Aorta (tissue), 5 donors: Measurements from ENCODE around the gene FAM174A. TPM values are rescaled to one million over a fixed set of nuclear protein-coding genes. Genes with fewer than 3 reads are reported as not detected.

Source experiments
- ATAC-seq: fragments of 200-7000 bp; cut with Tn5 transposase; one replicate; pipeline ENCODE4 v1.9.1; 2022; ENCODE audit warnings: moderate library complexity; ENCODE audit not compliant: low FRiP score
- DNase-seq, 2 donors: peaks; one replicate each; pipeline ENCODE4 v3.0.0-alpha.2; 2020
- H3K27ac ChIP-seq, 2 donors: one replicate each; pipeline ENCODE4 v1.5.1; 2013; ENCODE audit warnings: low read length in 2 of 2, mild to moderate bottlenecking in 2 of 2, moderate library complexity in 2 of 2, control low read depth in 1 of 2, inconsistent platforms in 1 of 2, low read depth in 1 of 2
- H3K27me3 ChIP-seq, 2 donors: one replicate each; pipeline ENCODE4 v1.6.1; 2013; ENCODE audit warnings: control low read depth in 1 of 2, low read length in 1 of 2, mild to moderate bottlenecking in 1 of 2, moderate library complexity in 1 of 2; ENCODE audit not compliant: insufficient read depth in 2 of 2, control insufficient read depth in 1 of 2
- H3K36me3 ChIP-seq, 2 donors: one replicate each; pipeline ENCODE4 v1.6.1; 2013; ENCODE audit warnings: control low read depth in 1 of 2, low read length in 1 of 2, mild to moderate bottlenecking in 1 of 2; ENCODE audit not compliant: insufficient read depth in 2 of 2, control insufficient read depth in 1 of 2
- H3K4me1 ChIP-seq, 2 donors: one replicate each; pipeline ENCODE4 v1.6.1; 2013; ENCODE audit warnings: low read length in 2 of 2, control low read depth in 1 of 2, mild to moderate bottlenecking in 1 of 2, moderate library complexity in 1 of 2; ENCODE audit not compliant: insufficient read depth in 2 of 2, control insufficient read depth in 1 of 2
- H3K4me3 ChIP-seq, 2 donors: one replicate each; pipeline ENCODE4 v1.5.1; 2013; ENCODE audit warnings: low read length in 2 of 2, control low read depth in 1 of 2, mild to moderate bottlenecking in 1 of 2
- H3K9me3 ChIP-seq: one replicate; pipeline ENCODE4 v1.6.1; 2013; ENCODE audit warnings: mild to moderate bottlenecking, low read length; ENCODE audit not compliant: control insufficient read depth
- WGBS, 2 donors: extraction: QIAGEN DNeasy Blood & Tissue Kit; methylation state at CpG; one replicate each; pipeline ENCODE4 v1.1.7; 2013; 5-methylcytosine and 5-hydroxymethylcytosine counted together
- intact Hi-C, 2 donors: fragments of 100-400 bp; cut with DNase I; formaldehyde crosslinking; loops; one replicate each; pipeline versions ENCODE4 v1.14.2 to v1.15.0; 2022
- polyA plus RNA-seq, 2 donors: library from polyadenylated mRNA; stranded (reverse); fragments of 200-250 nt; gene quantifications; one replicate each; pipeline ENCODE4 v1.2.3, GENCODE V29; 2013
- total RNA-seq, 2 donors: library from RNA; stranded (reverse); fragmentation: NEBNext Ultra II Directional; extraction: Animal tissue kit (Norgen Biotek cat#: 25700); gene quantifications; one replicate each; pipeline ENCODE4 v1.2.1, GENCODE V29; 2021
- donor health status: healthy with polysubstance abuse.
- donor health status: Bipolar disorder and iron deficiency.
- donor health status: DM: no; HTN: no; CAD: no.
- donor health status: DM: no; HTN: no; CAD: no.
- donor health status: DM: yes; HTN: yes; CAD: no.

Gene FAM174A
- total and polyA plus RNA-seq, 4 donors: 11.4 to 23.8 (median 18.8) TPM

DNA sequence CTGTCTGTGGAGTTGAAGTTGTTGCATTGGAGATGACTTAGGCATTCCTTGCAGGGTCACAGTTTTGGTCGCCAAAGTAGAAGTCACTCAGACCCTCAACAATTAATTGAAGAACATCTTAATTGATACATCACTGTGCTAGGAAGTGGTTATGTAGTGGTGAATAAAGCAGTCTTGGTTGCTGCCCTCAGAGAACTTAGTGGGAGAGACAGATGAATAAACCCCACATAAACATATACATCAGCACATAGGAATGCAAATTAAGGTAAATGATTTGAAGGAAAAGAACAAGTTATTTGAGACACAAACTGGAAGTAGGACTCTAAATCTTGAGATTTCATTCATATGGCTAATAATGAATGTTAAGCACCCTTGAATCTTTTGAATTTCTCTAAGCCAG, 25.7 kb downstream of the FAM174A start:
- H3K9me3 ChIP-seq: no peaks in the 10 kb centered on the region
- WGBS, 2 donors: 87 to 99% methylated on average over 1 of the region's 1 CpG
- no peak overlapping the region for H3K27ac ChIP-seq
- no peaks in the 10 kb centered on the region for H3K27me3 ChIP-seq
- intact Hi-C loops: no loop called here
- ATAC-seq (no peak), DNase-seq (no peak)
- no peaks in the 10 kb centered on the region for H3K4me1 ChIP-seq
- no peak overlapping the region for H3K4me3 ChIP-seq
- H3K36me3 ChIP-seq: no peaks in the 10 kb centered on the region

GRCh38 chr5:100562821-100563220, 27.6 kb downstream of the FAM174A start:
- Histone ChIP-seq H3K27me3 (no peaks in the 10 kb centered on the region), H3K27ac (no peak overlapping the region), H3K4me1 (no peaks in the 10 kb centered on the region), H3K4me3 (no peak overlapping the region), H3K9me3 (no peaks in the 10 kb centered on the region), H3K36me3 (no peaks in the 10 kb centered on the region)
- ATAC-seq: no peak
- intact Hi-C loops: no loop called here
- DNase-seq: no peak

- no peaks in the 10 kb centered on the region for H3K9me3 ChIP-seq
- no peak overlapping the region for H3K4me3 ChIP-seq
- H3K27ac ChIP-seq: no peak overlapping the region
- no peaks in the 10 kb centered on the region for H3K36me3 ChIP-seq
- ATAC-seq (no peak), DNase-seq (no peak)
- H3K27me3 ChIP-seq: no peaks in the 10 kb centered on the region
- 92 to 94% methylated on average over 4 of the region's 4 CpGs for WGBS, 2 donors
- no peaks in the 10 kb centered on the region for H3K4me1 ChIP-seq
- intact Hi-C loops: no loop called here
Observed at GRCh38 chr5:100566382-100567141, 31.4 kb downstream of the FAM174A start.

- no peaks in the 10 kb centered on the region for H3K27me3 ChIP-seq
- no peaks in the 10 kb centered on the region for H3K36me3 ChIP-seq
- no peaks in the 10 kb centered on the region for H3K9me3 ChIP-seq
- no peak overlapping the region for H3K4me3 ChIP-seq
- H3K27ac ChIP-seq: peak overlapping the region in 1 of 2 donors; percentile 28
- 45 to 53% methylated on average over 2 of the region's 2 CpGs for WGBS, 2 donors
- no peak for ATAC-seq
- H3K4me1 ChIP-seq: no peaks in the 10 kb centered on the region
- intact Hi-C loops: no loop called here
- DNase-seq: no peak
Observed at GRCh38 chr5:100574716-100575115, 39.5 kb downstream of the FAM174A start.

DNA sequence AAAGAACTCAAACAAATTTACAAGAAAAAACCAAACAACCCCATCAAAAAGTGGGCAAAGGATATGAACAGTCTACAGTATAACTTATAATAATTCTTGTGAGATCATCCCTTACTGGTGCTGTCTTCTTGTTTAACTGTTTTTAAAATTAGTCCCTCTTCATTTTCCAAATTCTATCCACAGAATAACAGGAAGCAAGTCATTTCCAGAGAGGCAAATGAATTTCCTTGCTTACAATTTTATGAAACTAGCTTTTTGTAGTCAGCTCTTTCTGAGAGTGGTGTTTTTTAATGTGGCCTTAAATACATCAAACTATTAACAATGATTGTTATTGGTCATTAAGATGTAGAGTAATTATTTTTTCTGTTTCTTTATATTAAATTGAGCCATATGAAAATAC, 40.6 kb downstream of the FAM174A start:
- Histone ChIP-seq H3K9me3 (no peaks in the 10 kb centered on the region), H3K27ac (no peak overlapping the region), H3K4me3 (no peak overlapping the region), H3K4me1 (no peaks in the 10 kb centered on the region), H3K36me3 (no peaks in the 10 kb centered on the region), H3K27me3 (no peaks in the 10 kb centered on the region)
- intact Hi-C loops: no loop called here
- DNase-seq (no peak), ATAC-seq (no peak)

- Histone ChIP-seq H3K4me3 (no peak overlapping the region), H3K27ac (no peak overlapping the region), H3K4me1 (no peaks in the 10 kb centered on the region), H3K27me3 (no peaks in the 10 kb centered on the region), H3K9me3 (no peaks in the 10 kb centered on the region), H3K36me3 (no peaks in the 10 kb centered on the region)
- WGBS, 2 donors: 84 to 91% methylated on average over 2 of the region's 2 CpGs
- intact Hi-C loops: no loop called here
- no peak for ATAC-seq
- no peak for DNase-seq
Observed at GRCh38 chr5:100576217-100576751, 41.1 kb downstream of the FAM174A start.

DNA sequence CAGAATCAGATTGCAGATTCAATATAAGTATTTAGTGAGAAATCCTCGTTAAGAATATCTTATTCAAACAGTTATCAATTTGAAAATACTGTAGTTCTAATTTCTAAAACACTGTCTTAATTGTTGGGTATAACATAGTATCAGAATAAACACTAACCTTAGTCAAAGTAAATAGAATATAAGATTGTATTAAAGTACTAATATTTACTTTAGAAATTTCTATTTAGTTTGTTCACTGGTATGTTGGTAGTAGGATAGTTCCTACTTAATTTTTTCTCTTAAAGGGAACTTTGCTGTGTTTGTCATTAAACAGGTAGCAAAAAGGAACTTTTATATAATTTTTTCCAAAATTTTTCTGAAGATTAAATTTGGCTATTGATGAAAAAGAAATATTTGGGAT, 42.3 kb downstream of the FAM174A start:
- Histone ChIP-seq H3K4me3 (no peak overlapping the region), H3K4me1 (no peaks in the 10 kb centered on the region), H3K27me3 (no peaks in the 10 kb centered on the region), H3K27ac (no peak overlapping the region), H3K36me3 (no peaks in the 10 kb centered on the region), H3K9me3 (no peaks in the 10 kb centered on the region)
- intact Hi-C loops: no loop called here
- ATAC-seq (no peak), DNase-seq (no peak)
- 91 to 93% methylated on average over 1 of the region's 1 CpG for WGBS, 2 donors

GRCh38 chr5:100584069-100584468, 48.9 kb downstream of the FAM174A start:
- Histone ChIP-seq H3K4me1 (no peaks in the 10 kb centered on the region), H3K36me3 (no peaks in the 10 kb centered on the region), H3K27me3 (no peaks in the 10 kb centered on the region), H3K4me3 (no peak overlapping the region), H3K27ac (no peak overlapping the region), H3K9me3 (no peaks in the 10 kb centered on the region)
- 73 to 90% methylated on average over 1 of the region's 1 CpG for WGBS, 2 donors
- DNase-seq (no peak), ATAC-seq (no peak)
- intact Hi-C loops: no loop called here

DNA sequence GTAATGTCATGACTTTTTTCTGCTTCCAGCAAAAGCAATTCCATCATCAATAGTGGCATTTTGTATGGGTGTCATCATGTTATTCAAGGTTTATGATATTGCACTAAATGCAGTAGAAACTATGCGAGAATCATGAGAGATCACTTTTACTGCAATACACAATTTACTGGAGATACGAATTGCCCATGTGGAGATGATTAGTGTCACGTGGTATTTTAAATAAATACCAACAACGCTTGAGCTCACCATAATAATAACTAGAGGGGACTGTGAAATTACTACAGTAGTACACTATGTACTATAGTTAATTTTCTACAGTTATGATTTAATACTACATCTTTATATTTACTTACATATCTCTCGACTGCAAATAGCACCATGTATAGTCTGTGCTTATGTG, 49.7 kb downstream of the FAM174A start:
- intact Hi-C loops: no loop called here
- Histone ChIP-seq H3K4me1 (no peaks in the 10 kb centered on the region), H3K27ac (no peak overlapping the region), H3K36me3 (no peaks in the 10 kb centered on the region), H3K27me3 (no peaks in the 10 kb centered on the region), H3K4me3 (no peak overlapping the region), H3K9me3 (no peaks in the 10 kb centered on the region)
- ATAC-seq (no peak), DNase-seq (no peak)
- WGBS, 2 donors: 83 to 90% methylated on average over 5 of the region's 5 CpGs
